Measurements from ENCODE around the gene ACOD1.

DNA sequence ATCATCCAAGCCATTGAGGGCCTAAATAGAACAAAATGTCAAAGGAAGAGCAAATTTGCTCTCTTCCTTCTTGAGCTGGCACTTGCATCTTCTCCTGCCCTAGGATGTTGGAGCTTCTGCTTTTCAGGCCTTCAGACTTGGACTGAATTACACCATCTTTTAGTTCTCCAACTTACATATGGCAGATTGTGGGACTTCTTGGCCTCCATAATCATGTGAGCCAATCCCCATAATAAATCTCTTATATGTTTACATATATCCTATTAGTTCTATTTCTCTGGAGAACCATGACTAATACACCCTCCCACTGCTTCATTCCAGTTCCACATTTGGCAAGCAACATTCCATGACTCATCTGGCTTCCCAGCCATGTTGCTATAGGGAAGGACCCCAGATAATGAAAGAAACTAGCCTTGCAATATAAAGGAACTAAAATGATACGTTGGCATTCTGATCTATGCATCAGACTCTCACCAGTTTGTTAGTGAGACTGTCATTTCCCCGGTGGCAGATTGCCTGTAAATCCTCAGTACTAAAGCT, 11.0 kb upstream of the ACOD1 start:
- TF ChIP-seq GATA3 (IDR thresholded peaks at IDR 0.05; ENCODE audit: low read depth, low read length) (no peak), GATA2 (IDR thresholded peaks at IDR 0.05; ENCODE audit: low read depth, low read length) (no peak)

Data from SH-SY5Y (cell line).